ENCODE results near the gene CIROP. TPM values are rescaled to one million over a fixed set of nuclear protein-coding genes. Genes with fewer than 3 reads are reported as not detected.
A peak's percentile ranks its signal among the peaks of the same experiment; 100 is the strongest.

CIROP gene
- total and polyA plus RNA-seq, 4 donors: not detected

GRCh38 chr14:23117371-23118020, 12.7 kb upstream of the CIROP start:
- Histone ChIP-seq H3K9me3 (ENCODE audit: control insufficient read depth in 4 of 4, insufficient read depth in 3 of 4, low read length in 3 of 4) (no peaks in the 10 kb centered on the region), H3K36me3 (ENCODE audit: control insufficient read depth in 4 of 4, insufficient read depth in 4 of 4, low read length in 4 of 4) (no peaks in the 10 kb centered on the region), H3K4me1 (ENCODE audit: control insufficient read depth in 5 of 5, insufficient read depth in 5 of 5, low read length in 5 of 5) (peaks cover 0 to 47% (median 17%) of the 10 kb centered on the region in 5 donors), H3K9ac (ENCODE audit: insufficient read depth in 1 of 2, low read length in 2 of 2) (no peak overlapping the region), H3K27me3 (ENCODE audit: control insufficient read depth in 3 of 3, insufficient read depth in 3 of 3, low read length in 2 of 3) (no peaks in the 10 kb centered on the region), H3K27ac (ENCODE audit: low read depth in 1 of 2, low read length in 1 of 2) (no peak overlapping the region), H3K4me3 (no peak overlapping the region)
- DNase-seq (no peak), ATAC-seq (ENCODE audit: insufficient read depth, low FRiP score) (no peak)
- no peak for TF ChIP-seq CTCF (IDR thresholded peaks at IDR 0.05; ENCODE audit: control extremely low read depth, extremely low read depth)
- 59 to 82% methylated on average over 32 of the region's 32 CpGs for WGBS, 2 donors

- peaks cover 0 to 33% (median 9%) of the 10 kb centered on the region in 5 donors for H3K4me1 ChIP-seq (ENCODE audit: control insufficient read depth in 5 of 5, insufficient read depth in 5 of 5, low read length in 5 of 5)
- TF ChIP-seq CTCF (IDR thresholded peaks at IDR 0.05; ENCODE audit: control extremely low read depth, extremely low read depth): no peak
- no peak overlapping the region for H3K4me3 ChIP-seq
- 78 to 84% methylated on average over 5 of the region's 5 CpGs for WGBS, 2 donors
- no peaks in the 10 kb centered on the region for H3K9me3 ChIP-seq (ENCODE audit: control insufficient read depth in 4 of 4, insufficient read depth in 3 of 4, low read length in 3 of 4)
- no peaks in the 10 kb centered on the region for H3K27me3 ChIP-seq (ENCODE audit: control insufficient read depth in 3 of 3, insufficient read depth in 3 of 3, low read length in 2 of 3)
- no peak for ATAC-seq (ENCODE audit: insufficient read depth, low FRiP score)
- no peak for DNase-seq
- no peaks in the 10 kb centered on the region for H3K36me3 ChIP-seq (ENCODE audit: control insufficient read depth in 4 of 4, insufficient read depth in 4 of 4, low read length in 4 of 4)
- H3K9ac ChIP-seq (ENCODE audit: insufficient read depth in 1 of 2, low read length in 2 of 2): no peak overlapping the region
- H3K27ac ChIP-seq (ENCODE audit: low read depth in 1 of 2, low read length in 1 of 2): no peak overlapping the region
Observed at GRCh38 chr14:23115918-23116317, 11.1 kb upstream of the CIROP start.

DNA sequence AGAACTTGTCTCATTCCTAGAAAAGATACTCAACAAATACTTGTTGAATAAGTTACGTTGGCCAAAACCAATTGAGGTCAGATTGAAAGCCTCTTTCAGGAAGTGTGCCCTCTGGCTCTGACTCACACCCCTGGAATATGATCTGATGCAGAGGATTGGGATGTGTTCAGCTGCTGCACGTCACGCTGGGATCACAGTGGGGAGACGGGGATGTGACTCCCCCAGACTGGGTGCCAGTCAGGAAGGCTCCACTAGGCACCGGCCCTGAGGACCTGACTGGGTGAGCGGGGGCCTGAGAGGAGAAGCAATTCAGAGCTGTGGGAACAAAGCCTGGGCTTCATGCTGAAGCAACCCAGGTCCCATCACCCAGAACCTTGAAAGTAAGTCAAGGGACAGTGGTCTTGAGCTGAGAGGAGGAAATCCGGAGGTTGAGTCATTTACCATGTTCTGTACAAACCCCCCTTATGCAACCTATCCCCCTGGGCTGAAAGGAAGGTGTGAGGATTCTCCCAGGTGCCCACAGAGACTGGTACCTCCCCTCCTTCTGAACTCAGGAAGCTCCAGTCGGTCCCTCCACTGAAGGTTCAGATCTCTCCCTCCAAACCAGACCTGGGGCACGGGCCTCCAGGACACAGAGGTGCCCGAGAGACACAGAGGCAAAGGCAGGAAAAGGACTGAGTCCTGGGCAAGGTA, 10.4 kb upstream of the CIROP start:
- Histone ChIP-seq H3K36me3 (ENCODE audit: control insufficient read depth in 4 of 4, insufficient read depth in 4 of 4, low read length in 4 of 4) (no peaks in the 10 kb centered on the region), H3K9ac (ENCODE audit: insufficient read depth in 1 of 2, low read length in 2 of 2) (no peak overlapping the region), H3K4me1 (ENCODE audit: control insufficient read depth in 5 of 5, insufficient read depth in 5 of 5, low read length in 5 of 5) (peaks cover 0 to 29% (median 9%) of the 10 kb centered on the region in 5 donors), H3K27ac (ENCODE audit: low read depth in 1 of 2, low read length in 1 of 2) (peak overlapping the region in 1 of 2 donors; percentile 13), H3K27me3 (ENCODE audit: control insufficient read depth in 3 of 3, insufficient read depth in 3 of 3, low read length in 2 of 3) (no peaks in the 10 kb centered on the region), H3K9me3 (ENCODE audit: control insufficient read depth in 4 of 4, insufficient read depth in 3 of 4, low read length in 3 of 4) (no peaks in the 10 kb centered on the region), H3K4me3 (no peak overlapping the region)
- TF ChIP-seq CTCF (IDR thresholded peaks at IDR 0.05; ENCODE audit: control extremely low read depth, extremely low read depth): no peak
- 37 to 54% methylated on average over 10 of the region's 10 CpGs for WGBS, 2 donors
- peak in 1 of 3 donors; percentile 40 for DNase-seq
- peak; percentile 81 for ATAC-seq (ENCODE audit: insufficient read depth, low FRiP score)
